HEK293 (cell line): ENCODE results near the gene OR6B3.
A peak's percentile ranks its signal among the peaks of the same experiment; 100 is the strongest.

Experiments used
- CTCF ChIA-PET: fragments of 350-600 bp; formaldehyde crosslinking; extraction: SDS; loops from one replicate; lab custom pipeline; 2021; ENCODE audit warnings: antibody characterized with exemption; lab: Yijun Ruan, JAX
- POLR2A ChIA-PET: fragments of 300-600 bp; formaldehyde crosslinking; extraction: SDS; loops from one replicate; lab custom pipeline; 2020; ENCODE audit warnings: antibody characterized with exemption, inconsistent platforms; lab: Yijun Ruan, JAX
- H3K27ac ChIP-seq: fragments of 200-500 bp; sonication (Bioruptor generic); 2 replicates; pipeline ENCODE4 v1.5.1; 2014; ENCODE audit warnings: low read depth, low read length, control low read depth, inconsistent platforms; ENCODE audit errors: extremely low read depth
- H3K36me3 ChIP-seq, 2 experiments: fragments of 200-500 bp in 1 of 2; sonication (Bioruptor generic) in 1 of 2; 1 replicate in 1 of 2; 2 replicates in 1 of 2; pipeline ENCODE4 v1.5.1; 2014 to 2017; ENCODE audit warnings: inconsistent platforms in 2 of 2, low read length in 2 of 2; ENCODE audit not compliant: control insufficient read depth in 2 of 2, insufficient read depth in 1 of 2
- H3K4me1 ChIP-seq: fragments of 200-500 bp; sonication (Bioruptor generic); 2 replicates; pipeline ENCODE4 v1.5.1; 2014; ENCODE audit warnings: mild to moderate bottlenecking, low read length, inconsistent platforms; ENCODE audit not compliant: control insufficient read depth, insufficient read depth
- H3K4me3 ChIP-seq: 2 replicates; pipeline ENCODE4 v1.5.1; 2011; ENCODE audit warnings: low read depth, mild to moderate bottlenecking, control low read depth, low read length, moderate library complexity
- H3K9me3 ChIP-seq: fragments of 200-500 bp; sonication (Bioruptor generic); 2 replicates; pipeline ENCODE4 v1.5.1; 2014; ENCODE audit warnings: low read depth, low read length, inconsistent platforms; ENCODE audit not compliant: control insufficient read depth, insufficient read depth
- EGR2 ChIP-seq: fragments of 450-650 bp; formaldehyde crosslinking; IDR thresholded peaks from 2 replicates; pipeline ENCODE4 v1.5.1; 2016; ENCODE audit warnings: low read depth, missing biosample characterization, missing genetic modification characterization
- IKZF3 ChIP-seq: fragments of 450-650 bp; IDR thresholded peaks from 2 replicates; pipeline ENCODE4 v1.5.0; 2018; ENCODE audit warnings: missing biosample characterization, mild to moderate bottlenecking, missing genetic modification characterization, moderate library complexity
- KLF17 ChIP-seq: fragments of 450-650 bp; formaldehyde crosslinking; IDR thresholded peaks from 2 replicates; pipeline ENCODE4 v1.5.1; 2016; ENCODE audit warnings: missing biosample characterization, missing genetic modification characterization
- PRDM10 ChIP-seq: fragments of 450-650 bp; formaldehyde crosslinking; IDR thresholded peaks from 2 replicates; pipeline ENCODE4 v1.5.1; 2016; ENCODE audit warnings: missing biosample characterization, missing genetic modification characterization
- SETDB1 ChIP-seq: IDR thresholded peaks from one replicate; pipeline ENCODE4 v1.6.1; 2017; ENCODE audit warnings: mild to moderate bottlenecking, low read length, moderate library complexity, mixed read lengths; ENCODE audit not compliant: insufficient read length
- SP7 ChIP-seq: fragments of 450-650 bp; formaldehyde crosslinking; IDR thresholded peaks from 2 replicates; pipeline ENCODE4 v1.5.1; 2016; ENCODE audit warnings: missing biosample characterization, missing genetic modification characterization
- ZBTB1 ChIP-seq: fragments of 450-650 bp; formaldehyde crosslinking; IDR thresholded peaks from 2 replicates; pipeline ENCODE4 v1.5.1; 2016; ENCODE audit warnings: missing biosample characterization, missing genetic modification characterization
- ZBTB17 ChIP-seq: fragments of 450-650 bp; formaldehyde crosslinking; IDR thresholded peaks from 2 replicates; pipeline ENCODE4 v1.5.1; 2016; ENCODE audit warnings: missing biosample characterization, missing genetic modification characterization
- ZBTB48 ChIP-seq: fragments of 450-650 bp; formaldehyde crosslinking; IDR thresholded peaks from 2 replicates; pipeline ENCODE4 v1.5.1; 2016; ENCODE audit warnings: missing biosample characterization, missing genetic modification characterization
- ZNF16 ChIP-seq: fragments of 450-650 bp; formaldehyde crosslinking; IDR thresholded peaks from 2 replicates; pipeline ENCODE4 v1.5.1; 2016; ENCODE audit warnings: low read depth, missing biosample characterization, missing genetic modification characterization
- ZNF184 ChIP-seq: fragments of 450-650 bp; IDR thresholded peaks from 2 replicates; pipeline ENCODE4 v1.5.1; 2018; ENCODE audit warnings: missing biosample characterization, mild to moderate bottlenecking, missing genetic modification characterization
- ZNF211 ChIP-seq: fragments of 450-650 bp; formaldehyde crosslinking; IDR thresholded peaks from 2 replicates; pipeline ENCODE4 v1.5.1; 2016; ENCODE audit warnings: low read depth, missing biosample characterization, missing genetic modification characterization
- ZNF214 ChIP-seq: fragments of 450-650 bp; formaldehyde crosslinking; IDR thresholded peaks from 2 replicates; pipeline ENCODE4 v1.5.1; 2017; ENCODE audit warnings: missing biosample characterization, mild to moderate bottlenecking, missing genetic modification characterization, borderline replicate concordance
- ZNF292 ChIP-seq: fragments of 450-650 bp; formaldehyde crosslinking; IDR thresholded peaks from 2 replicates; pipeline ENCODE4 v1.5.1; 2016; ENCODE audit warnings: low read depth, missing biosample characterization, missing genetic modification characterization, borderline replicate concordance
- ZNF426 ChIP-seq: fragments of 450-650 bp; formaldehyde crosslinking; IDR thresholded peaks from 2 replicates; pipeline ENCODE4 v1.5.1; 2017; ENCODE audit warnings: missing biosample characterization, missing genetic modification characterization, mild to moderate bottlenecking, inconsistent platforms, moderate library complexity
- ZNF48 ChIP-seq: fragments of 450-650 bp; formaldehyde crosslinking; IDR thresholded peaks from 2 replicates; pipeline ENCODE4 v1.5.1; 2016; ENCODE audit warnings: missing biosample characterization, missing genetic modification characterization
- ZNF530 ChIP-seq: fragments of 450-650 bp; formaldehyde crosslinking; IDR thresholded peaks from 2 replicates; pipeline ENCODE4 v1.5.1; 2016; ENCODE audit warnings: low read depth, missing biosample characterization, missing genetic modification characterization
- ZNF670 ChIP-seq: fragments of 450-650 bp; formaldehyde crosslinking; IDR thresholded peaks from 2 replicates; pipeline ENCODE4 v1.5.1; 2016; ENCODE audit warnings: missing biosample characterization, missing genetic modification characterization, low read depth
- ZNF692 ChIP-seq: fragments of 450-650 bp; formaldehyde crosslinking; IDR thresholded peaks from 2 replicates; pipeline ENCODE4 v1.5.1; 2016; ENCODE audit warnings: missing biosample characterization, missing genetic modification characterization
- ZSCAN4 ChIP-seq: fragments of 450-650 bp; formaldehyde crosslinking; IDR thresholded peaks from 2 replicates; pipeline ENCODE4 v1.5.1; 2017; ENCODE audit warnings: missing biosample characterization, missing genetic modification characterization
- TF ChIP-seq, protein P1 (sequence below): fragments of 450-650 bp; formaldehyde crosslinking; IDR thresholded peaks from 2 replicates; pipeline ENCODE4 v1.5.1; 2017; ENCODE audit warnings: missing biosample characterization, missing genetic modification characterization
- TF ChIP-seq, protein P2 (sequence below): fragments of 450-650 bp; formaldehyde crosslinking; IDR thresholded peaks from 2 replicates; pipeline ENCODE4 v1.5.1; 2016; ENCODE audit warnings: missing biosample characterization, missing genetic modification characterization

OR6B3 gene

DNA sequence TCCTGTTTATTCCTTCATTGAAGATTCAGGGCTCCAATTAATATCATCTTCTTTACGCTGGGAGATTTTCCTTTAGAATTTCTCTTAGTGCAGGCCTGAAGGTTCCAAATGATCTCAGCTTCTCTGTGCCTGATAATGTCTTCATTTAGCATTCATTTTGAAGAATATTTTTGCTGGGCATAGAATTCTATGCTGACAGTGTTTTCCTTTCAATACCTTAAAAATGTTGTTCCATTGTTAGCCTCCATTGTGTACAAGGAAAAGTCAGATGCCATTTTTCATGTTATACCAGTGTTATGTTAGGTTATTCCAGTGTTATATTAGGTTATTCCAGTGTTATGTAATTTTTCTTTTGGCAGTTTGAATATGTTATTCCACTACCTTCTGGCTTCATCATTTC lies 14.9 kb upstream of the OR6B3 start:
- ChIA-PET POLR2A (no interaction called here), CTCF (interaction anchor here (0.9 to 2.1 kb wide), 3 partner anchors 16 to 81 kb away, joined by 3 to 8 read pairs (median 4); no protein-coding TSS in a partner anchor)
- H3K27ac ChIP-seq, result no peak overlapping the region
- no peaks in the 10 kb centered on the region for H3K36me3 ChIP-seq
- H3K9me3 ChIP-seq, result no peaks in the 10 kb centered on the region
- TF ChIP-seq SETDB1, result peak; percentile 90
- TF ChIP-seq ZNF530, result no peak
- H3K4me3 ChIP-seq, result no peak overlapping the region
- H3K4me1 ChIP-seq, result no peaks in the 10 kb centered on the region

DNA sequence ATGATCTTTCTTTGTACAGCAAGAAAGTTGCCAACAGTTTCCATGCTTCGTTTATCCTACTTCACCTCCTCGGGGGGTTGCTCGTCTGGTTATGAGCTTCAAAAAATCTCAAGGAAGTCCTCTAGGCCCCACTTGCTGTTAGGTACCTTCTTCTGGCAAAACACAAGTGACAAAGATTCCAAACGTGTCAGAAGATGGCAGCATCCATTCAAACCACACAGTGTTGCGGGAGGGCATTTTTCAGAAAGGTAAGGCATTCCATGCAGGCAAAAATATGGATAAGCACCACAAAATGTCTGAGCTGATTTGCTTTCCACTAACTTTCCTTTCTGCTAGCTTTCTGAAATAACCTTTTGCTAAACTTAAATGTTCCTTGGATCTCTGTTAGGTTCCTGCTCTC lies 13.2 kb upstream of the OR6B3 start:
- Histone ChIP-seq H3K36me3 (no peaks in the 10 kb centered on the region), H3K9me3 (no peaks in the 10 kb centered on the region), H3K4me3 (no peak overlapping the region), H3K4me1 (no peaks in the 10 kb centered on the region), H3K27ac (no peak overlapping the region)
- POLR2A ChIA-PET, result no interaction called here
- CTCF ChIA-PET, result interaction anchor here (0.8 to 2.1 kb wide), 2 partner anchors 76 to 77 kb away, joined by 3 to 8 read pairs; no protein-coding TSS in a partner anchor
- no peak for TF ChIP-seq ZNF214 (tag by site-specific recombination)
- no peak for TF ChIP-seq IKZF3
- no peak for TF ChIP-seq ZNF426
- TF ChIP-seq EGR2, result no peak
- no peak for TF ChIP-seq ZBTB1 (tag by site-specific recombination)
- no peak for TF ChIP-seq KLF17 (tag by site-specific recombination)
- TF ChIP-seq, protein P1, sequence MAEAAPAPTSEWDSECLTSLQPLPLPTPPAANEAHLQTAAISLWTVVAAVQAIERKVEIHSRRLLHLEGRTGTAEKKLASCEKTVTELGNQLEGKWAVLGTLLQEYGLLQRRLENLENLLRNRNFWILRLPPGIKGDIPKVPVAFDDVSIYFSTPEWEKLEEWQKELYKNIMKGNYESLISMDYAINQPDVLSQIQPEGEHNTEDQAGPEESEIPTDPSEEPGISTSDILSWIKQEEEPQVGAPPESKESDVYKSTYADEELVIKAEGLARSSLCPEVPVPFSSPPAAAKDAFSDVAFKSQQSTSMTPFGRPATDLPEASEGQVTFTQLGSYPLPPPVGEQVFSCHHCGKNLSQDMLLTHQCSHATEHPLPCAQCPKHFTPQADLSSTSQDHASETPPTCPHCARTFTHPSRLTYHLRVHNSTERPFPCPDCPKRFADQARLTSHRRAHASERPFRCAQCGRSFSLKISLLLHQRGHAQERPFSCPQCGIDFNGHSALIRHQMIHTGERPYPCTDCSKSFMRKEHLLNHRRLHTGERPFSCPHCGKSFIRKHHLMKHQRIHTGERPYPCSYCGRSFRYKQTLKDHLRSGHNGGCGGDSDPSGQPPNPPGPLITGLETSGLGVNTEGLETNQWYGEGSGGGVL, result no peak
- no peak for TF ChIP-seq ZBTB17 (tag by site-specific recombination)
- TF ChIP-seq ZBTB48 (tag by site-specific recombination), result no peak
- no peak for TF ChIP-seq ZSCAN4 (tag by site-specific recombination)
- no peak for TF ChIP-seq ZNF211
- TF ChIP-seq, protein P2, sequence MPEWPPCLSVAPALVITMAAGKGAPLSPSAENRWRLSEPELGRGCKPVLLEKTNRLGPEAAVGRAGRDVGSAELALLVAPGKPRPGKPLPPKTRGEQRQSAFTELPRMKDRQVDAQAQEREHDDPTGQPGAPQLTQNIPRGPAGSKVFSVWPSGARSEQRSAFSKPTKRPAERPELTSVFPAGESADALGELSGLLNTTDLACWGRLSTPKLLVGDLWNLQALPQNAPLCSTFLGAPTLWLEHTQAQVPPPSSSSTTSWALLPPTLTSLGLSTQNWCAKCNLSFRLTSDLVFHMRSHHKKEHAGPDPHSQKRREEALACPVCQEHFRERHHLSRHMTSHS (tag by site-specific recombination), result no peak
- TF ChIP-seq ZNF48 (tag by site-specific recombination), result no peak
- no peak for TF ChIP-seq ZNF292
- no peak for TF ChIP-seq SP7

GRCh38 chr2:240064898-240065297 lies 11.6 kb upstream of the OR6B3 start:
- ChIA-PET CTCF (interaction anchor here (2.3 kb wide), 1 partner anchor 86 kb away, joined by 6 read pairs; no protein-coding TSS in a partner anchor), POLR2A (no interaction called here)
- Histone ChIP-seq H3K36me3 (no peaks in the 10 kb centered on the region), H3K4me3 (no peak overlapping the region), H3K27ac (no peak overlapping the region), H3K9me3 (no peaks in the 10 kb centered on the region), H3K4me1 (no peaks in the 10 kb centered on the region)
- TF ChIP-seq ZNF692 (tag by site-specific recombination) (no peak), ZNF48 (tag by site-specific recombination) (no peak), ZNF184 (tag by site-specific recombination) (no peak), ZNF16 (tag by site-specific recombination) (no peak), ZNF670 (tag by site-specific recombination) (no peak), PRDM10 (tag by site-specific recombination) (no peak)
